Measurements from ENCODE around the gene ABCA5. TPM values are rescaled to one million over a fixed set of nuclear protein-coding genes. Genes with fewer than 3 reads are reported as not detected.
"Not testable (repeated sequence)": the region's sequence is repeated elsewhere in the genome, so short reads cannot be mapped to it uniquely, and the experiment has no call there.

Gene ABCA5
- total RNA-seq, 8 experiments from 2014 or later = 7.3 to 60.2 (median 27.0) TPM

- H3K27ac ChIP-seq = no peak overlapping the region
- in situ Hi-C loops (cut with MboI; ENCODE audit: low pct_unique_long_range_greater_than_20kb in 2 of 9, low sequenced_read_pairs in 9 of 9, unreplicated experiment in 9 of 9) = no loop called here
- peaks cover 16 to 20% of the 10 kb centered on the region in 2 donors for H3K4me1 ChIP-seq (replicated peaks in 1 of 2)
- no peak for ATAC-seq (replicated peaks in 6 of 8)
- H3K4me3 ChIP-seq = no peak overlapping the region
- 67 to 100% (median 87%) methylated on average over 1 to 4 of the region's 4 CpGs; no CpG with 5 or more reads in 3 of the 10 experiments for WGBS, 10 experiments
These were observed 6.1 kb downstream of the ABCA5 start for GRCh38 chr17:69320908-69321238.

GRCh38 chr17:69320210-69320907 is 6.6 kb downstream of the ABCA5 start:
- H3K4me3 ChIP-seq = no peak overlapping the region
- H3K27ac ChIP-seq = no peak overlapping the region
- WGBS, 10 experiments = 45 to 93% (median 76%) methylated on average over 3 to 5 of the region's 5 CpGs
- in situ Hi-C loops (cut with MboI; ENCODE audit: low pct_unique_long_range_greater_than_20kb in 2 of 9, low sequenced_read_pairs in 9 of 9, unreplicated experiment in 9 of 9) = no loop called here
- ATAC-seq (replicated peaks in 6 of 8) = no peak
- peaks cover 16 to 20% of the 10 kb centered on the region in 2 donors for H3K4me1 ChIP-seq (replicated peaks in 1 of 2)

GRCh38 chr17:69317625-69318024 is 9.3 kb downstream of the ABCA5 start:
- WGBS, 10 experiments = 63 to 100% (median 92%) methylated on average over 1 of the region's 1 CpG; no CpG with 5 or more reads in 6 of the 10 experiments
- in situ Hi-C loops (cut with MboI; ENCODE audit: low pct_unique_long_range_greater_than_20kb in 2 of 9, low sequenced_read_pairs in 9 of 9, unreplicated experiment in 9 of 9) = no loop called here

GRCh38 chr17:69314246-69315065 is 12.5 kb downstream of the ABCA5 start:
- Histone ChIP-seq H3K4me1 (replicated peaks in 1 of 2) (peaks cover 4 to 8% of the 10 kb centered on the region in 2 donors), H3K27ac (peak overlapping the region; percentile 69 to 77), H3K4me3 (peak overlapping the region in 4 of 5 donors; percentile 7 to 33 (median 12))
- ATAC-seq (replicated peaks in 6 of 8) = peak in 5 of 8 experiments; percentile 96 to 98 (median 98)
- 7 to 78% (median 40%) methylated on average over 2 to 6 of the region's 6 CpGs for WGBS, 10 experiments
- in situ Hi-C loops (cut with MboI; ENCODE audit: low pct_unique_long_range_greater_than_20kb in 2 of 9, low sequenced_read_pairs in 9 of 9, unreplicated experiment in 9 of 9) = no loop called here

More at GRCh38 chr17:69317625-69318024, 9.3 kb downstream of the ABCA5 start:
- ATAC-seq (replicated peaks in 6 of 8) = no peak
- H3K4me3 ChIP-seq = no peak overlapping the region
- no peak overlapping the region for H3K27ac ChIP-seq
- peaks cover 6 to 11% of the 10 kb centered on the region in 2 donors for H3K4me1 ChIP-seq (replicated peaks in 1 of 2)

GRCh38 chr17:69305177-69305576 is 21.8 kb downstream of the ABCA5 start:
- in situ Hi-C loops (cut with MboI; ENCODE audit: low pct_unique_long_range_greater_than_20kb in 2 of 9, low sequenced_read_pairs in 9 of 9, unreplicated experiment in 9 of 9) = no loop called here
- ATAC-seq (replicated peaks in 6 of 8) = no peak
- no peak overlapping the region for H3K27ac ChIP-seq
- no peak overlapping the region for H3K4me3 ChIP-seq
- H3K4me1 ChIP-seq (replicated peaks in 1 of 2) = no peaks in the 10 kb centered on the region
- 73 to 100% (median 88%) methylated on average over 1 to 2 of the region's 2 CpGs; no CpG with 5 or more reads in 3 of the 10 experiments for WGBS, 10 experiments

GRCh38 chr17:69302682-69303081 is 24.3 kb downstream of the ABCA5 start:
- no peak for ATAC-seq (replicated peaks in 6 of 8)
- H3K27ac ChIP-seq = no peak overlapping the region
- 11 to 100% (median 63%) methylated on average over 1 of the region's 1 CpG; no CpG with 5 or more reads in 2 of the 10 experiments for WGBS, 10 experiments
- in situ Hi-C loops (cut with MboI; ENCODE audit: low pct_unique_long_range_greater_than_20kb in 2 of 9, low sequenced_read_pairs in 9 of 9, unreplicated experiment in 9 of 9) = no loop called here
- H3K4me1 ChIP-seq (replicated peaks in 1 of 2) = no peaks in the 10 kb centered on the region
- no peak overlapping the region for H3K4me3 ChIP-seq

GRCh38 chr17:69300222-69300621 is 26.7 kb downstream of the ABCA5 start:
- Histone ChIP-seq H3K4me1 (replicated peaks in 1 of 2) (no peaks in the 10 kb centered on the region), H3K27ac (no peak overlapping the region), H3K4me3 (no peak overlapping the region)
- 96 to 100% methylated on average over 3 of the region's 3 CpGs; no CpG with 5 or more reads in 8 of the 10 experiments for WGBS, 10 experiments
- no peak for ATAC-seq (replicated peaks in 6 of 8)
- in situ Hi-C loops (cut with MboI; ENCODE audit: low pct_unique_long_range_greater_than_20kb in 2 of 9, low sequenced_read_pairs in 9 of 9, unreplicated experiment in 9 of 9) = no loop called here

- H3K4me3 ChIP-seq; in situ Hi-C loops (cut with MboI; ENCODE audit: low pct_unique_long_range_greater_than_20kb in 2 of 9, low sequenced_read_pairs in 9 of 9, unreplicated experiment in 9 of 9); H3K27ac ChIP-seq; H3K4me1 ChIP-seq (replicated peaks in 1 of 2); ATAC-seq (replicated peaks in 6 of 8): not testable (repeated sequence)
- WGBS, 10 experiments = 57 to 100% (median 84%) methylated on average over 1 to 2 of the region's 3 CpGs; no CpG with 5 or more reads in 4 of the 10 experiments
These were observed 28.7 kb downstream of the ABCA5 start for GRCh38 chr17:69298120-69298722.

GRCh38 chr17:69287168-69287567 is 39.8 kb downstream of the ABCA5 start:
- Histone ChIP-seq H3K4me3 (no peak overlapping the region), H3K27ac (no peak overlapping the region), H3K4me1 (replicated peaks in 1 of 2) (no peaks in the 10 kb centered on the region)
- ATAC-seq (replicated peaks in 6 of 8) = no peak
- WGBS, 10 experiments = 60 to 100% (median 100%) methylated on average over 1 of the region's 1 CpG; no CpG with 5 or more reads in 3 of the 10 experiments
- in situ Hi-C loops (cut with MboI; ENCODE audit: low pct_unique_long_range_greater_than_20kb in 2 of 9, low sequenced_read_pairs in 9 of 9, unreplicated experiment in 9 of 9) = no loop called here

GRCh38 chr17:69286257-69286656 is 40.7 kb downstream of the ABCA5 start:
- H3K4me1 ChIP-seq (replicated peaks in 1 of 2) = no peaks in the 10 kb centered on the region
- ATAC-seq (replicated peaks in 6 of 8) = no peak
- H3K27ac ChIP-seq = no peak overlapping the region
- no peak overlapping the region for H3K4me3 ChIP-seq
- in situ Hi-C loops (cut with MboI; ENCODE audit: low pct_unique_long_range_greater_than_20kb in 2 of 9, low sequenced_read_pairs in 9 of 9, unreplicated experiment in 9 of 9) = no loop called here

- in situ Hi-C loops (cut with MboI; ENCODE audit: low pct_unique_long_range_greater_than_20kb in 2 of 9, low sequenced_read_pairs in 9 of 9, unreplicated experiment in 9 of 9) = no loop called here
- ATAC-seq (replicated peaks in 6 of 8) = no peak
- Histone ChIP-seq H3K4me1 (replicated peaks in 1 of 2) (no peaks in the 10 kb centered on the region), H3K4me3 (no peak overlapping the region), H3K27ac (no peak overlapping the region)
- 63 to 100% (median 88%) methylated on average over 1 to 2 of the region's 2 CpGs for WGBS, 10 experiments
These were observed 42.3 kb downstream of the ABCA5 start for GRCh38 chr17:69284646-69285045.

GRCh38 chr17:69282002-69282401 is 44.9 kb downstream of the ABCA5 start:
- Histone ChIP-seq H3K27ac (no peak overlapping the region), H3K4me1 (replicated peaks in 1 of 2) (no peaks in the 10 kb centered on the region), H3K4me3 (no peak overlapping the region)
- in situ Hi-C loops (cut with MboI; ENCODE audit: low pct_unique_long_range_greater_than_20kb in 2 of 9, low sequenced_read_pairs in 9 of 9, unreplicated experiment in 9 of 9) = no loop called here
- 94 to 100% (median 100%) methylated on average over 1 to 3 of the region's 3 CpGs for WGBS, 10 experiments
- no peak for ATAC-seq (replicated peaks in 6 of 8)

GRCh38 chr17:69276279-69276678 is 50.7 kb downstream of the ABCA5 start:
- ATAC-seq (replicated peaks in 6 of 8); in situ Hi-C loops (cut with MboI; ENCODE audit: low pct_unique_long_range_greater_than_20kb in 2 of 9, low sequenced_read_pairs in 9 of 9, unreplicated experiment in 9 of 9); H3K27ac ChIP-seq; H3K4me3 ChIP-seq; H3K4me1 ChIP-seq (replicated peaks in 1 of 2): not testable (repeated sequence)
- WGBS, 10 experiments = 80 to 100% (median 100%) methylated on average over 1 to 4 of the region's 4 CpGs; no CpG with 5 or more reads in 5 of the 10 experiments

Data from motor neuron (in vitro differentiated cells).